Sigmoid colon (tissue), 7 donors: ENCODE data around the gene GJD3. TPM values are rescaled to one million over a fixed set of nuclear protein-coding genes. Genes with fewer than 3 reads are reported as not detected.

ENCODE experiments used
- DNase-seq: peaks from one replicate; pipeline ENCODE4 v3.0.0-alpha.2; 2019
- H3K27ac ChIP-seq, 4 donors: fragments of 200-600 bp; sonication (generic); one replicate each; pipeline ENCODE4 v1.5.1; 2016 to 2019; ENCODE audit warnings: mild to moderate bottlenecking in 1 of 4
- H3K27me3 ChIP-seq, 3 donors: fragments of 200-600 bp; sonication (generic); one replicate each; pipeline ENCODE4 v1.5.1; 2019; ENCODE audit warnings: mild to moderate bottlenecking in 1 of 3
- H3K36me3 ChIP-seq, 4 donors: fragments of 200-600 bp; sonication (generic); one replicate each; pipeline ENCODE4 v1.5.1; 2016 to 2019
- H3K4me1 ChIP-seq, 4 donors: fragments of 200-600 bp; sonication (generic); one replicate each; pipeline ENCODE4 v1.5.1; 2017 to 2019
- H3K4me3 ChIP-seq, 4 donors: fragments of 200-600 bp; sonication (generic); one replicate each; pipeline ENCODE4 v1.5.1; 2017 to 2019; ENCODE audit warnings: mild to moderate bottlenecking in 2 of 4, moderate library complexity in 1 of 4
- H3K9me3 ChIP-seq, 4 donors: fragments of 200-600 bp in 3 of 4; sonication (generic) in 3 of 4; one replicate each; pipeline versions ENCODE4 v1.5.1 to v1.6.1; 2013 to 2019
- EP300 ChIP-seq, 4 donors: sonication (generic); formaldehyde crosslinking; IDR thresholded peaks; one replicate each; pipeline ENCODE4 v1.6.1; 2017; ENCODE audit warnings: antibody characterized with exemption in 4 of 4
- POLR2A ChIP-seq, 2 donors: fragments of 450-650 bp; IDR thresholded peaks; one replicate each; pipeline ENCODE4 v1.6.1; 2016; ENCODE audit warnings: antibody characterized with exemption in 2 of 2, mild to moderate bottlenecking in 2 of 2, moderate library complexity in 2 of 2
- POLR2AphosphoS5 ChIP-seq, 4 donors: sonication (generic); formaldehyde crosslinking; IDR thresholded peaks; one replicate each; pipeline ENCODE4 v1.6.1; 2017; ENCODE audit warnings: antibody characterized with exemption in 4 of 4
- WGBS, 2 donors: extraction: QIAGEN DNeasy Blood & Tissue Kit; methylation state at CpG; one replicate each; pipeline ENCODE4 v1.1.7; 2013; 5-methylcytosine and 5-hydroxymethylcytosine counted together
- intact Hi-C: fragments of 100-400 bp; cut with DNase I; formaldehyde crosslinking; loops from one replicate; pipeline ENCODE4 v1.15.1; 2023
- polyA plus RNA-seq, 3 donors: library from polyadenylated mRNA; stranded (reverse); fragments of 200-250 nt; gene quantifications; one replicate each; pipeline ENCODE4 v1.2.3, GENCODE V29; 2013
- total RNA-seq, 4 donors: library from RNA; depleted of rRNA; stranded (reverse); fragments of >200 nt; gene quantifications; one replicate each; pipeline ENCODE4 v1.1.0, GENCODE V29; 2016
- TF ChIP-seq, protein P1 (sequence below), 4 experiments: fragments of 450-650 bp in 3 of 4; fragments of 200-600 bp in 1 of 4; IDR thresholded peaks; one replicate each; pipeline ENCODE4 v1.5.1; 2016 to 2019; ENCODE audit warnings: antibody characterized with exemption in 4 of 4, mild to moderate bottlenecking in 3 of 4, moderate library complexity in 2 of 4
- donor health status: healthy with polysubstance abuse.
- donor health status: Bipolar disorder and iron deficiency.
- donor health status: healthy.

The GJD3 gene
- total and polyA plus RNA-seq, 7 donors: 0.49 to 2.1 (median 0.64) TPM; not detected in 4

DNA sequence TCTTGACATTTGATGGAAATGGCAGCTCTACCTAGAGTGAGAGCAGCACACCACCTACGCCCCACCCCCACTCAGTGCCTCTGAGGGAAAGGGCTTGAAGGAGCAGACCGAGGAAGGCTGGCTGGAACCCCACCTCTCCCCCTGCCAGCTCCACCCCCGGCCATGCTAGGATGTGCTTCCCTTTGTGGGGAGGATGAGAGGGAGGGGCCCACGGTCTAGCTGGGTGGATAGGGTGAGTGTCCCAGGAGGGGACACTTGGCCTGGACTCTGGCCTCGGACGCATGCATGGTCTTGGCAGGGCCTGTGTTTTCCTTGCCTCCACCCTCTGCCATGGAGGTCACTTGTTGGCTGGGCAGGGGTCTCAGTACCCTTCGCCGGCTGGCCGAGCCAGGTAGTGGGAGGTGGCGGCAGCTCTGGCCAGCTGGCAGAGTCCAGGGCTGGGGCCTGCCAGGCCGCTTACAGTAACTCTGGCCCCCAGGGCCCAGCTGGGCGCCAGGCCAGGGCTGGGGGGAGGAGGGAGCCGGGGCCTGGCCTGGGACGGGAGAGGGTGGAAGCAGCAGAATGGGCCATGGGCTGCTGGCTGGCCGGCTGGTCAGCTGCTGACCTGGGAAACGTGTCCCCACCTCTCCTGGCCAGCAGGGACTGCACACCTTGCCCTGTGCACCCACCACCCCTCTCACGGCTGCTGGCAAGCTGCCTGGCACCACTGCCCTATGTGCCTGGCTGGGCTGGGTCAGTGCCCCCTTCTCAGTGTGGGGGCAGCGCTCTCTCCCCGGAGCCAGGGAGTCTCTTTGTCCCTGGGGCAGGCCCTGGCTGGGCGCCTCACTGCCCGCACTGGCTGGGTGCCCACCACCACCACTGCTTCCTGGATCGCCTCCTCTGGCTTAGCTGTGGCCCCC lies 32.5 kb downstream of the GJD3 start:
- Histone ChIP-seq H3K36me3 (no peaks in the 10 kb centered on the region), H3K27ac (peak overlapping the region; percentile 87 to 98 (median 96)), H3K4me1 (peaks cover 0 to 100% (median 95%) of the 10 kb centered on the region in 4 donors), H3K4me3 (peak overlapping the region in 3 of 4 donors; percentile 15 to 22 (median 16)), H3K9me3 (no peaks in the 10 kb centered on the region), H3K27me3 (no peaks in the 10 kb centered on the region)
- DNase-seq: peak; percentile 95
- intact Hi-C loops: no loop called here
- TF ChIP-seq, protein P1, sequence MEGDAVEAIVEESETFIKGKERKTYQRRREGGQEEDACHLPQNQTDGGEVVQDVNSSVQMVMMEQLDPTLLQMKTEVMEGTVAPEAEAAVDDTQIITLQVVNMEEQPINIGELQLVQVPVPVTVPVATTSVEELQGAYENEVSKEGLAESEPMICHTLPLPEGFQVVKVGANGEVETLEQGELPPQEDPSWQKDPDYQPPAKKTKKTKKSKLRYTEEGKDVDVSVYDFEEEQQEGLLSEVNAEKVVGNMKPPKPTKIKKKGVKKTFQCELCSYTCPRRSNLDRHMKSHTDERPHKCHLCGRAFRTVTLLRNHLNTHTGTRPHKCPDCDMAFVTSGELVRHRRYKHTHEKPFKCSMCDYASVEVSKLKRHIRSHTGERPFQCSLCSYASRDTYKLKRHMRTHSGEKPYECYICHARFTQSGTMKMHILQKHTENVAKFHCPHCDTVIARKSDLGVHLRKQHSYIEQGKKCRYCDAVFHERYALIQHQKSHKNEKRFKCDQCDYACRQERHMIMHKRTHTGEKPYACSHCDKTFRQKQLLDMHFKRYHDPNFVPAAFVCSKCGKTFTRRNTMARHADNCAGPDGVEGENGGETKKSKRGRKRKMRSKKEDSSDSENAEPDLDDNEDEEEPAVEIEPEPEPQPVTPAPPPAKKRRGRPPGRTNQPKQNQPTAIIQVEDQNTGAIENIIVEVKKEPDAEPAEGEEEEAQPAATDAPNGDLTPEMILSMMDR (IDR thresholded peaks at IDR 0.05): no peak
- TF ChIP-seq POLR2A (IDR thresholded peaks at IDR 0.05) (no peak), POLR2AphosphoS5 (IDR thresholded peaks at IDR 0.05) (peak; percentile 66 to 91 (median 87)), EP300 (IDR thresholded peaks at IDR 0.05) (peak in 3 of 4 donors; percentile 47 to 79 (median 57))
- 63 to 74% methylated on average over 22 of the region's 22 CpGs for WGBS, 2 donors

DNA sequence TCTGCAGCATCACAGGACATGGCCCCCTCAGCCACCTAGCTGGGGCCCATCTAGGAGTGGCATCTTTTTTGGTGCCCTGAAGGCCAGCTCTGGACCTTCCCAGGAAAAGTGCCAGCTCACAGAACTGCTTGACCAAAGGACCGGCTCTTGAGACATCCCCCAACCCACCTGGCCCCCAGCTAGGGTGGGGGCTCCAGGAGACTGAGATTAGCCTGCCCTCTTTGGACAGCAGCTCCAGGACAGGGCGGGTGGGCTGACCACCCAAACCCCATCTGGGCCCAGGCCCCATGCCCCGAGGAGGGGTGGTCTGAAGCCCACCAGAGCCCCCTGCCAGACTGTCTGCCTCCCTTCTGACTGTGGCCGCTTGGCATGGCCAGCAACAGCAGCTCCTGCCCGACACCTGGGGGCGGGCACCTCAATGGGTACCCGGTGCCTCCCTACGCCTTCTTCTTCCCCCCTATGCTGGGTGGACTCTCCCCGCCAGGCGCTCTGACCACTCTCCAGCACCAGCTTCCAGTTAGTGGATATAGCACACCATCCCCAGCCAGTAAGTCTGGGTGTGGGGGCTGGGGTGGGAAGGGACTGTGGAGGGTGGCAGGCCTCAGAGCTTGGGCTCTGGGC lies 33.6 kb downstream of the GJD3 start:
- H3K9me3 ChIP-seq: no peaks in the 10 kb centered on the region
- no peak for DNase-seq
- H3K27ac ChIP-seq: peak overlapping the region; percentile 87 to 98 (median 96)
- WGBS, 2 donors: 93 to 94% methylated on average over 10 of the region's 10 CpGs
- no peak for TF ChIP-seq POLR2AphosphoS5 (IDR thresholded peaks at IDR 0.05)
- TF ChIP-seq POLR2A (IDR thresholded peaks at IDR 0.05): no peak
- TF ChIP-seq EP300 (IDR thresholded peaks at IDR 0.05): no peak
- TF ChIP-seq, protein P1 (IDR thresholded peaks at IDR 0.05): no peak
- no peak overlapping the region for H3K4me3 ChIP-seq
- intact Hi-C loops: no loop called here
- H3K4me1 ChIP-seq: peaks cover 0 to 100% (median 100%) of the 10 kb centered on the region in 4 donors
- no peaks in the 10 kb centered on the region for H3K27me3 ChIP-seq
- no peaks in the 10 kb centered on the region for H3K36me3 ChIP-seq

DNA sequence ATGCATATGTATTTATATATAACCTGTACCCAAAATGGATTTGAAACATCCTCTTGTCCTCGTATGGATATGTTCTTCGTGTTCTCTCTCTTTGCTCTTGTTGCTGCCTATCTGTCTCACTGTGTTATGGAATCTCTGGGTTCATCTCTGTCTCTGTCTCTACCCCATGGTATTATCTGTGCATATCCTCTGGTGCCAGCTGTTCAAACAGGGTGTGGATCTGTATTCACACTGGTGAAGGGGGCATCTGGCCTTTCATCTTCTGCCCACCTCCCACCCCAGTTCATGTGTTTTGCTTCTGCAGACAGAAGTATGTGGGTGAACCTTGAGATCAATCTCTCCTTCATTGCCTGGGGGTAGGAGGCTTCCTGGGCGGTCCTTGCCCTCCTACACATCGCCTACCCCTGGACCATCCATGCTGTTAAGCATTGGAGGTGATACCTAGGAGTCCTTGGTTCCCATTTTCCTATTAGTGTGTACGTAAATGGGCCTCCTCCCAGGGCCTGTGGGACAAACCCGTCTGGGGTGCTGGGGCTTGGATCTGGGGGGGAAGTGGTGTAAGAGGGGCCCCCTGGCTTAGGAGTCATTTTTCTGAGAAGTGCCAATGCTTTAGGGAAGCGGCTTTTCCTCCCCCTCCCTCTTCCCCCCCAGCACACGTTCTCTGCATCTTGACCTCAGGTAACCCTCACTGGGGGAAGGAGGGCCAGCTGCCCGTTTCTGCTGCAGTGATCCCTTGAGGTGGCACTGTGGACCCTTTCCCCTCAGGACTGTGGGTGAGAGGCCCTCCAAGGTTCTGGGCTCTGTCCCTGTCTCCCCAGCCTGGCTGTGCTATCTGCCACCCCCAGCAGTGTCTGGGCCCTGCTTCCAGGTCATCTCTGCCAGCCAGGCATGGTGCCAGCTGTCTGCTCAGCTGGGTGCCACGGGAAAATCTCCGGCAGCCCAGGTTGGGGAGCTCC lies 34.4 kb downstream of the GJD3 start:
- H3K27me3 ChIP-seq: no peaks in the 10 kb centered on the region
- 27 to 35% methylated on average over 11 of the region's 11 CpGs for WGBS, 2 donors
- H3K27ac ChIP-seq: peak overlapping the region; percentile 87 to 98 (median 96)
- no peaks in the 10 kb centered on the region for H3K36me3 ChIP-seq
- H3K4me1 ChIP-seq: peaks cover 0 to 100% (median 100%) of the 10 kb centered on the region in 4 donors
- no peaks in the 10 kb centered on the region for H3K9me3 ChIP-seq
- DNase-seq: peak; percentile 85
- intact Hi-C loops: no loop called here
- no peak overlapping the region for H3K4me3 ChIP-seq
- TF ChIP-seq POLR2AphosphoS5 (IDR thresholded peaks at IDR 0.05) (peak in 3 of 4 donors; percentile 33 to 54 (median 37)), POLR2A (IDR thresholded peaks at IDR 0.05) (no peak)

DNA sequence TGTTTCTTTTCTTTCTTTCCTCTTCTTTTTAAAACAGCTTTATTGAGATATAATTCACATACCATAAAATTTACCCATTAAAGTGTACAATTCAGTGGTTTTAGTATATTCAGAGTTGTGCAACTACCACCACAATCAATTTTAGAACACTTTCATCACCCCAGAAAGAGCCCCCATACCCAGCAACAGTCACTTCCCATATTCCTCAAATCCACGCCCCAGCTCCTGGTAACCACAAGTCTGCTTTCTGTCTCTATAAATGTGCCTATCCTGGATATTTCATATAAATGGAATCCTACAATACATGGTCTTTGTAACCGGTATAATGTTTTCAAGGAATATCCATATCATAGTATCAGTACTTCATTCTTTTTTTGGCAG lies 36.2 kb downstream of the GJD3 start:
- TF ChIP-seq EP300 (IDR thresholded peaks at IDR 0.05): no peak
- TF ChIP-seq, protein P1 (IDR thresholded peaks at IDR 0.05): no peak
- TF ChIP-seq POLR2AphosphoS5 (IDR thresholded peaks at IDR 0.05): no peak
- no peak for TF ChIP-seq POLR2A (IDR thresholded peaks at IDR 0.05)
- intact Hi-C loops: no loop called here
- DNase-seq: no peak
- Histone ChIP-seq H3K27ac (peak overlapping the region; percentile 93 to 98 (median 96)), H3K4me1 (peaks cover 0 to 100% (median 100%) of the 10 kb centered on the region in 4 donors), H3K27me3 (no peaks in the 10 kb centered on the region), H3K36me3 (no peaks in the 10 kb centered on the region), H3K9me3 (no peaks in the 10 kb centered on the region), H3K4me3 (no peak overlapping the region)
- WGBS, 2 donors: 85 to 89% methylated on average over 2 of the region's 2 CpGs
